HepG2 (cell line): ENCODE measurements around the gene COX6A2. TPM values are rescaled to one million over a fixed set of nuclear protein-coding genes. Genes with fewer than 3 reads are reported as not detected.

Source experiments
- ATAC-seq: fragments of 200-7000 bp; cut with Tn5 transposase; 3 replicates; pipeline ENCODE4 v1.9.1; 2020; ENCODE audit warnings: mild to moderate bottlenecking, moderate library complexity
- BruUV-seq: library from RNA; stranded (reverse); fragments of 400-500 nt; replicated peaks from 2 replicates; lab custom pipeline; 2021; lab: Mats Ljungman, UMichigan
- CTCF ChIA-PET: fragments of 300-600 bp; formaldehyde crosslinking; extraction: SDS; loops from one replicate; lab custom pipeline; 2021; ENCODE audit warnings: low total read pairs, inconsistent platforms, low intra/inter-chr PET ratio; lab: Yijun Ruan, JAX
- POLR2A ChIA-PET: fragments of 350-600 bp; sonication (Branson Sonifier 250); formaldehyde crosslinking; loops from one replicate; lab custom pipeline; 2020; ENCODE audit warnings: antibody characterized with exemption, inconsistent platforms; lab: Yijun Ruan, JAX
- DNase-seq: peaks from one replicate; pipeline ENCODE4 v3.0.0-alpha.2; 2015; ENCODE audit warnings: low spot score
- FAIRE-seq: peaks from 3 replicates; lab custom pipeline; 2011; peaks lifted over from hg19 to GRCh38; lab: Jason Lieb, UNC
- H2AFZ ChIP-seq: one replicate; pipeline ENCODE4 v1.6.1; 2011; ENCODE audit warnings: low read length, inconsistent platforms
- H3K27ac ChIP-seq: fragments of 300-600 bp; 3 replicates; pipeline ENCODE4 v1.8.0; 2011; ENCODE audit warnings: mixed run types, mild to moderate bottlenecking, mixed read lengths, low read length, inconsistent platforms; ENCODE audit not compliant: insufficient read depth; ENCODE audit errors: extremely low read length
- H3K27me3 ChIP-seq, 2 experiments: fragments of 200-600 bp in 1 of 2; 2 replicates in 1 of 2; 3 replicates in 1 of 2; pipeline versions ENCODE4 v1.6.0 to v1.8.0; 2011; ENCODE audit warnings: low read length in 2 of 2, mild to moderate bottlenecking in 2 of 2, moderate library complexity in 2 of 2, inconsistent platforms in 1 of 2; ENCODE audit not compliant: insufficient read depth in 2 of 2, control insufficient read depth in 1 of 2
- H3K36me3 ChIP-seq, 2 experiments: fragments of 200-600 bp in 1 of 2; replicated peaks in 1 of 2; 2 replicates in 1 of 2; 3 replicates in 1 of 2; pipeline versions ENCODE4 v1.5.1 to v1.8.0; 2011; ENCODE audit warnings: low read length in 2 of 2, inconsistent platforms in 1 of 2; ENCODE audit not compliant: insufficient read depth in 2 of 2, control insufficient read depth in 1 of 2
- H3K4me1 ChIP-seq: 2 replicates; pipeline ENCODE4 v1.5.1; 2012; ENCODE audit warnings: low read length, inconsistent platforms; ENCODE audit not compliant: insufficient read depth
- H3K4me2 ChIP-seq: 2 replicates; pipeline ENCODE4 v1.6.0; 2011; ENCODE audit warnings: low read depth, low read length, inconsistent platforms
- H3K4me3 ChIP-seq, 3 experiments: fragments of 200-600 bp in 1 of 3; sonication (generic), shearing (Covaris generic) in 1 of 3; replicated peaks in 1 of 3; 2 replicates each; pipeline ENCODE4 v1.5.1; 2011 to 2016; ENCODE audit warnings: low read length in 3 of 3, inconsistent platforms in 2 of 3, low read depth in 2 of 3, mild to moderate bottlenecking in 2 of 3, control low read depth in 1 of 3, mixed read lengths in 1 of 3; ENCODE audit not compliant: insufficient read depth in 1 of 3
- H3K79me2 ChIP-seq: one replicate; pipeline ENCODE4 v1.6.1; 2011; ENCODE audit warnings: low read length, inconsistent platforms; ENCODE audit not compliant: insufficient read depth
- H3K9ac ChIP-seq: 2 replicates; pipeline ENCODE4 v1.6.0; 2011; ENCODE audit warnings: mild to moderate bottlenecking, low read depth, low read length, inconsistent platforms; ENCODE audit not compliant: insufficient read depth
- H3K9me3 ChIP-seq: 2 replicates; pipeline ENCODE4 v1.5.1; 2012; ENCODE audit warnings: mild to moderate bottlenecking, low read length
- H4K20me1 ChIP-seq: 2 replicates; pipeline ENCODE4 v1.6.0; 2011; ENCODE audit warnings: inconsistent platforms, mild to moderate bottlenecking, low read length, moderate library complexity; ENCODE audit not compliant: insufficient read depth
- FOXO1 ChIP-seq: sonication (generic); formaldehyde crosslinking; IDR thresholded peaks from 2 replicates; pipeline ENCODE4 v1.4.0; 2020; ENCODE audit warnings: missing genetic modification reagents
- ZBTB33 ChIP-seq: sonication (generic); formaldehyde crosslinking; IDR thresholded peaks from 2 replicates; pipeline ENCODE4 v1.4.0; 2020; ENCODE audit warnings: missing genetic modification reagents
- ZNF318 ChIP-seq: sonication (generic); formaldehyde crosslinking; IDR thresholded peaks from 2 replicates; pipeline ENCODE4 v1.4.0; 2020; ENCODE audit warnings: mild to moderate bottlenecking, missing genetic modification reagents
- WGBS: methylation state at CpG from one replicate; pipeline ENCODE4 v1.1.6; 2017; ENCODE audit warnings: low lambda C conversion rate; 5-methylcytosine and 5-hydroxymethylcytosine counted together
- in situ Hi-C: cut with HindIII; loops from 2 replicates; pipeline ENCODE4 v1.10.0; 2017; ENCODE audit warnings: low pct_unique_long_range_greater_than_20kb; ENCODE audit not compliant: extremely low pct_ligation_motif_present
- intact Hi-C: fragments of 100-400 bp; cut with micrococcal nuclease; formaldehyde crosslinking; loops from one replicate; pipeline ENCODE4 v1.10.0; 2022; ENCODE audit not compliant: unreplicated experiment
- polyA plus RNA-seq, 8 experiments: library from polyadenylated mRNA; depleted of rRNA in 3 of 8; stranded (reverse) in 7 of 8; unstranded in 1 of 8; fragments of >200 nt; fragmentation: Illumina TruSeq in 4 of 8; extraction: Trizol in 4 of 8; gene quantifications; 2 replicates each; pipeline versions ENCODE4 v1.2.1 to v1.2.3, GENCODE V29; 2011 to 2016; ENCODE audit warnings: low read depth in 4 of 8, missing spikeins in 1 of 8, mixed read lengths in 1 of 8; ENCODE audit not compliant: insufficient read depth in 1 of 8
- total RNA-seq, 5 experiments: library from RNA; depleted of rRNA; stranded (reverse); fragments of >200 nt; fragmentation: Illumina TruSeq; extraction: Trizol; gene quantifications; 2 replicates each; pipeline ENCODE4 v1.2.3, GENCODE V29; 2016; ENCODE audit warnings: low read depth in 1 of 5
- TF ChIP-seq, protein P1 (sequence below): fragments of 450-650 bp; IDR thresholded peaks from 2 replicates; pipeline ENCODE4 v1.6.1; 2016

The COX6A2 gene
- total and polyA plus RNA-seq, 2 of the 13 experiments (the other 11 are each of a cell fraction or from before 2014, with no cell fraction given): not detected

DNA sequence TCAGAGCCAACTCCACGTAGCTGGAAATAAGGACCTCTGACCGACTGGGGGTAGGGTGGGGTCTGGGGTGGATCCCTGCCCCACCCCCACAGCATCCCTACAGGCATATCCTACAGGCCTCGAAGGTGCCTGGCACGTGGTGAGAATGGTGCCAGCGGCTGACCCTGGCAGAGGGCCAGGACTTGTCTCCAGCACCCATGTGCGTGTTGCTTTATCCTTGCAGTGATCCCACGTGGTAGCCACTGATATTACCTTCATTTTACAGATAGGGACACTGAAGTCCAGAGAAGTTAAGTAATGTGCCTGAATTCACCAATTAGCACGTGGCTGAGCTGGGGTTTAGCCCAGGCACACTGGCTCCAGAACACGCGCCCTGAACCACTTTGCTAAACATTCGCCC lies 26.7 kb downstream of the COX6A2 start:
- no peaks in the 10 kb centered on the region for H3K36me3 ChIP-seq
- no TSS peak for BruUV-seq
- H3K4me3 ChIP-seq: no peak overlapping the region
- DNase-seq: no peak
- in situ Hi-C loops (no loop called here), intact Hi-C loops (no loop called here)
- no peak overlapping the region for H2AFZ ChIP-seq
- CTCF ChIA-PET: no interaction called here
- no peak overlapping the region for H3K4me2 ChIP-seq
- no peak for ATAC-seq
- H4K20me1 ChIP-seq: no peaks in the 10 kb centered on the region
- H3K9ac ChIP-seq: no peak overlapping the region
- H3K27me3 ChIP-seq: peaks cover under 1 to 1% of the 10 kb centered on the region in 2 experiments; a peak in 2 of 5 replicates
- H3K9me3 ChIP-seq: no peaks in the 10 kb centered on the region
- TF ChIP-seq ZNF318: no peak
- TF ChIP-seq, protein P1, sequence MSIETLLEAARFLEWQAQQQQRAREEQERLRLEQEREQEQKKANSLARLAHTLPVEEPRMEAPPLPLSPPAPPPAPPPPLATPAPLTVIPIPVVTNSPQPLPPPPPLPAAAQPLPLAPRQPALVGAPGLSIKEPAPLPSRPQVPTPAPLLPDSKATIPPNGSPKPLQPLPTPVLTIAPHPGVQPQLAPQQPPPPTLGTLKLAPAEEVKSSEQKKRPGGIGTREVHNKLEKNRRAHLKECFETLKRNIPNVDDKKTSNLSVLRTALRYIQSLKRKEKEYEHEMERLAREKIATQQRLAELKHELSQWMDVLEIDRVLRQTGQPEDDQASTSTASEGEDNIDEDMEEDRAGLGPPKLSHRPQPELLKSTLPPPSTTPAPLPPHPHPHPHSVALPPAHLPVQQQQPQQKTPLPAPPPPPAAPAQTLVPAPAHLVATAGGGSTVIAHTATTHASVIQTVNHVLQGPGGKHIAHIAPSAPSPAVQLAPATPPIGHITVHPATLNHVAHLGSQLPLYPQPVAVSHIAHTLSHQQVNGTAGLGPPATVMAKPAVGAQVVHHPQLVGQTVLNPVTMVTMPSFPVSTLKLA: peak; percentile 71
- TF ChIP-seq ZBTB33 (CRISPR knock-in tag): peak; percentile 12; the same call in 1 of the 2 replicates
- TF ChIP-seq FOXO1 (CRISPR knock-in tag): no peak
- 40% methylated on average over 11 of the region's 11 CpGs for WGBS
- no peak overlapping the region for H3K27ac ChIP-seq
- H3K79me2 ChIP-seq: no peaks in the 10 kb centered on the region
- FAIRE-seq: no peak
- 0 out of 2 replicates have a peak, but pooled peaks cover 8% of the 10 kb centered on the region for H3K4me1 ChIP-seq
- POLR2A ChIA-PET: no interaction called here
